ENCODE results near the gene GSAP. TPM values are rescaled to one million over a fixed set of nuclear protein-coding genes. Genes with fewer than 3 reads are reported as not detected.

The GSAP gene
- total and polyA plus RNA-seq, 12 donors, result 1.7 to 23.7 (median 7.9) TPM

GRCh38 chr7:77447616-77448015 lies 31.5 kb upstream of the GSAP start:
- Histone ChIP-seq H3K4me1 (peaks cover 0 to 13% (median 0%) of the 10 kb centered on the region in 9 donors), H3K27me3 (no peaks in the 10 kb centered on the region), H3K4me3 (no peak overlapping the region), H3K9me3 (no peaks in the 10 kb centered on the region), H3K27ac (no peak overlapping the region), H3K36me3 (no peaks in the 10 kb centered on the region)
- DNase-seq (no peak), ATAC-seq (no peak)
- 75 to 89% methylated on average over 1 of the region's 1 CpG for WGBS, 2 donors
- intact Hi-C loops (cut with DNase I), result loop anchor here in 3 of 10 donors (10.0 kb wide), 3 partner anchors 157 to 307 kb away; no protein-coding TSS in a partner anchor
- no peak for TF ChIP-seq CTCF (IDR thresholded peaks at IDR 0.05)

GRCh38 chr7:77444123-77444522 lies 28.0 kb upstream of the GSAP start:
- intact Hi-C loops (cut with DNase I), result loop anchor here in 4 of 10 donors (5.0 to 10.0 kb wide), 4 partner anchors 161 to 1828 kb away; no protein-coding TSS in a partner anchor
- no peak for DNase-seq
- ATAC-seq, result peak in 1 of 8 donors; percentile 28
- Histone ChIP-seq H3K27ac (no peak overlapping the region), H3K4me3 (no peak overlapping the region), H3K4me1 (peaks cover 0 to 20% (median 0%) of the 10 kb centered on the region in 9 donors), H3K27me3 (no peaks in the 10 kb centered on the region), H3K9me3 (no peaks in the 10 kb centered on the region), H3K36me3 (no peaks in the 10 kb centered on the region)
- WGBS, 2 donors, result 32 to 45% methylated on average over 1 of the region's 1 CpG
- TF ChIP-seq CTCF (IDR thresholded peaks at IDR 0.05), result no peak

- ATAC-seq (no peak), DNase-seq (no peak)
- intact Hi-C loops (cut with DNase I), result loop anchor here in 4 of 10 donors (5.0 to 10.0 kb wide), 4 partner anchors 162 to 1829 kb away; no protein-coding TSS in a partner anchor
- Histone ChIP-seq H3K27me3 (no peaks in the 10 kb centered on the region), H3K4me1 (peaks cover 0 to 20% (median 0%) of the 10 kb centered on the region in 9 donors), H3K9me3 (no peaks in the 10 kb centered on the region), H3K27ac (peak overlapping the region in 1 of 10 donors; percentile 29), H3K4me3 (no peak overlapping the region), H3K36me3 (no peaks in the 10 kb centered on the region)
- no peak for TF ChIP-seq CTCF (IDR thresholded peaks at IDR 0.05)
- 94 to 95% methylated on average over 2 of the region's 2 CpGs for WGBS, 2 donors
Measured at GRCh38 chr7:77443042-77443441, 26.9 kb upstream of the GSAP start.

DNA sequence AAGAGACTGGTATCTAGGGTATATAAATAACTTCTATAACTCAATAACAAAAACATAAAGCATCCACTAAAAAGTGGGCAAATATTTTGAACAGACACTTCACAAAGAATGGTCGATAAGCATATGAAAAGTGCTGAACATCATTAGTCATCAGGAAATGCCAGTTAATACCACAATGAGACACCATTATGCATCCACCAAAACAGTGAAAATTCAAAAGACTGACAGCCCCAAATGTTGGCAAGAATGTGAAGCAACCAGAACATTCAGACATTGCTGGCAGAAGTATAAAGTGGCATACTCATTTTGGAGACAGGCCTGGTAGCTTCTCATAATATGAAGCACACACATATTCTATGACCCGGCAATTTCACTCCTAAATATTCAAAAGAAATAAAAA lies 26.5 kb upstream of the GSAP start:
- no peak for DNase-seq
- intact Hi-C loops (cut with DNase I), result loop anchor here in 4 of 10 donors (5.0 to 10.0 kb wide), 4 partner anchors 162 to 1830 kb away; no protein-coding TSS in a partner anchor
- peak overlapping the region in 1 of 10 donors; percentile 29 for H3K27ac ChIP-seq
- H3K9me3 ChIP-seq, result no peaks in the 10 kb centered on the region
- no peak overlapping the region for H3K4me3 ChIP-seq
- no peak for TF ChIP-seq CTCF (IDR thresholded peaks at IDR 0.05)
- 87 to 88% methylated on average over 2 of the region's 2 CpGs for WGBS, 2 donors
- peaks cover 0 to 20% (median 0%) of the 10 kb centered on the region in 9 donors for H3K4me1 ChIP-seq
- H3K27me3 ChIP-seq, result no peaks in the 10 kb centered on the region
- H3K36me3 ChIP-seq, result no peaks in the 10 kb centered on the region
- ATAC-seq, result no peak
